NB4 (cell line): ENCODE data around the gene ZNF764.
"Not testable (repeated sequence)": the region's sequence is repeated elsewhere in the genome, so short reads cannot be mapped to it uniquely, and the experiment has no call there.

ENCODE experiments used
- DNase-seq: peaks from one replicate; pipeline ENCODE4 v3.0.0; 2010; ENCODE audit warnings: low read depth
- H3K4me3 ChIP-seq: one replicate; pipeline ENCODE4 v1.5.1; 2011; ENCODE audit warnings: mild to moderate bottlenecking, low read depth, low read length, moderate library complexity
- CTCF ChIP-seq: IDR thresholded peaks from one replicate; pipeline ENCODE4 v1.5.1; 2012; ENCODE audit warnings: low read depth, low read length
- MAX ChIP-seq: IDR thresholded peaks from 2 replicates; pipeline ENCODE4 v1.6.1; 2011; ENCODE audit warnings: low read depth, low read length
- MYC ChIP-seq: IDR thresholded peaks from 2 replicates; pipeline ENCODE4 v1.6.1; 2011; ENCODE audit warnings: low read depth, low read length
- POLR2A ChIP-seq: IDR thresholded peaks from 2 replicates; pipeline ENCODE4 v1.6.1; 2011; ENCODE audit warnings: mild to moderate bottlenecking; ENCODE audit not compliant: insufficient read length; ENCODE audit errors: extremely low read depth

ZNF764 gene

DNA sequence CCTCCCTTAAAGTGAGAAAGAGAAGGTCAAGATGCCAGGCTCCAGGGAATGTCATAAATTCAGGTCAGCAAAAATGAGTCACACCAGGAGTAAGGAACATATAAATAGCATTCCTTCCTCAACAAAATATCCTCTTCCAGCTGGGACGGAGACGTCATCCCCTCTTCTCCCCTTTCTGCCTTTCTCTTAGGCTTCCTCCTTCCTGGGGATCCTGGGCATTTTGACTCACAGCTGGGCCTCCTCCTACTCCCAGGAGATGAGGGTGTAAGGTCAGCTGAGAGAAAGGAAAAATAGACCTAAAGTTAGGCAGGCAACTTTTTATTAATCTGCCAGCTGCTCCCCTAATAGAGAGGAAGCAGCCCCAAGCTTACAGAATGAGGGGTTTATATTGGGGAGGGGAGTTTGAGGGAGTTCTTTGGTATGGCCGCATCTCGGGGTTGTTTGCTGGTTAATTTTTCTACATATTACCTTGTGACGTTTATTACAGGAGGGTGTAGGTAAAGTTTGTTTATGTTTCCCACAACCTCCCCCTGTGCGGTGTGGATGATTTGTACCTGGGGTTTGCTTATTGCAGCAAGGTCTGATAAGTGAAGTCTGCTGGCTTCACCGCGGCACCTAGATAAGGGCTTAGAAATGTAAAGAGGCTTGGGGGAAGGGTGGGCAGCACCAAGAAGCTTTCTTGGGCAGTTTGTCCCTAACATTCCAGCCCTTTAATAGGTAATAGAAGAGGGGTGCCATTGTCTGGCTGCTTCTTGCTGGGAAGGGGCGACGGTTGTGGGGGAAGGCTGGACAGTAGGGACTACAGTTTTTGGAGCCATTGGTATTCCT is 16.5 kb downstream of the ZNF764 start:
- TF ChIP-seq MYC = no peak
- no peak for TF ChIP-seq CTCF
- no peak for TF ChIP-seq MAX
- TF ChIP-seq POLR2A = no peak
- no peak overlapping the region for H3K4me3 ChIP-seq
- no peak for DNase-seq

DNA sequence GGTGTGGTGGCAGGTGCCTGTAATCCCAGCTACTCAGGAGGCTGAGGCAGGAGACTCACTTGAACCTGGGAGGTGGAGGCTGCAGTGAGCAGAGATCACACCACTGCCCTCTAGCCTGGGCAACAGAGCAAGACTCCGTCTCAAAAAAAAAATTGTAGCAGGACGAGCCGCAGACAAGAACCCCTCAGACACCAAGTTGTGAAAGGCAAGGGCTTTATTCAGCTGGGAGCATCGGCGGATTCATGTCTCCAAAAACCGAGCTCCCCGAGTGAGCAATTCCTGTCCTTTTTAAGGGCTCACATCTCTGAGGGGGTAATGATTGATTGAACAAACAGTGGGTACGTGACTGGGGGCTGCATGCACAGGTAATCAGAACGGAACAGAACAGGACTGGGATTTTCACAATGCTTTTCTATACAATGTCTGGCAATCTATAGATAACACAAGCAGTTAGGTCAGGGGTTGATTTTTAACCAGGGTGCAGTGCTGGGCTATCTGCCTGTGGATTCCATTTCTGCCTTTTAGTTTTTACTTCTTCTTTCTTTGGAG is 17.2 kb downstream of the ZNF764 start:
- H3K4me3 ChIP-seq, DNase-seq: not testable (repeated sequence)

DNA sequence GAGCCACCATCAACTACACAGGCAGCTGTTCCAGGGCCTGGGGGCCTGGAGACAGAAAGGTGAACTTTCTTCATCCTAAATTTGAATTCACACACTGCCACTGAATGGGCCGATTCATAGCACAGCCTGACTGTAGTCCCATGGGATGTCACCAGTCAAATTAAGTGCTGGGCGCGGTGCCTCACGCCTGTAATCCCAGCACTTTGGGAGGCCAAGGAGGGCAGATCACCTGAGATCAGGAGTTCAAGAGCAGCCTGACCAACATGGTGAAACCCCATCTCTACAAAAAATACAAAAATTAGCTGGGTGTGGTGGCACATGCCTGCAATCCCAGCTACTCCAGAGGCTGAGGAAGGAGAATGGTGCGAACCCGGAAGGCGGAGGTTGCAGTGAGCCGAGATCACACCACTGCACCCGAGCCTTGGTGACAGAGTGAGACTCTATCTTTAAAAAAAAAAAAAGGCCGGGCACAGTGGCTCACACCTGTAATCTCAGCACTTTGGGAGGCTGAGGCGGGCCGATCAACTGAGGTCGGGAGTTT is 18.1 kb downstream of the ZNF764 start:
- H3K4me3 ChIP-seq, DNase-seq: not testable (repeated sequence)

DNA sequence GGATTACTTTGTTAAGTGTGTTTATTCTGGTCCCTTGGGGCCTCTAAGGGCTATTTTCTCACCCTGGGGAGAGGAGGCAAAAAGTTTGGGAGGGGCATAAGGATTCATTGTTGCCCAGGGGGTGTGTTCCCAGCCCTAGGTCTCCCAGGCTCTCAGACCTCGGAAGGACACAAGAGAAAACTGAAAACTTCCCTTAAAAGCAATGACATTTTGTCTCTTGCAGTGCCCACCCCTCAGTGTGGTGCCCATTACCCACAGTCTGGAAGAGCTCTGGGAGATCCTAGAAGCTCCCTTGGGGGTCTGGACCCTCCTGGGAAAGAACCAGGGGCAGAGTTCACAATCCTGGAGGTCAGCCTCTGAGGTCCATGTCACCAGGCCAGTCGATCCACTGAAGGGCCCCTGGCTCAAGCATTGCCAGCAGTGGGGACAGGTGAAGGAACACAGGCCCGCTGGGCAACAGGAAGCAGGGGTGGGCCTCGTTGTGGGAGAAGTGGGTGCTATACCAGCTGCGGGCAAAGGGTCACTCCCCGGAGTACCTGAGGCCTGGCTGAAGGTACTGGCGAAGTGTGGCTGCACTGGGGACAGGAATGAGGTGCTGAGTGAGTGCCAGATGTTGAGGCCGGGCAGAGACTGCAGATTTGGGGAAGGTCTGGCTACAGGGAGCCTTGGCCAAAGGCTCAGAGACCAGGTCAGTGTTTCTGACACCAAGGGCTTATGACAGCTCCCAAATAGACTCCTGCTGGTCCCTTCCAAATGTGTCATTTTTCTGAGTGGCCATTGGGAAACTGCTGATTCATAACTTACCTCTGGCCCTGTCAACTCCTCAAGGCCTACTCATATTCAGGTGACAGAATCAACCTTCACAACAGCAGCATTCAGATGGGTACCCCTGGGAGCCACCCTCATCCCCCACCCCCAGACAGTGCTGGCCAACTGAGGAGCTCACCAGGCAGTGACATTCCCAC is 18.9 kb downstream of the ZNF764 start:
- H3K4me3 ChIP-seq = no peak overlapping the region
- TF ChIP-seq POLR2A (no peak), MYC (no peak), CTCF (no peak), MAX (no peak)
- no peak for DNase-seq

DNA sequence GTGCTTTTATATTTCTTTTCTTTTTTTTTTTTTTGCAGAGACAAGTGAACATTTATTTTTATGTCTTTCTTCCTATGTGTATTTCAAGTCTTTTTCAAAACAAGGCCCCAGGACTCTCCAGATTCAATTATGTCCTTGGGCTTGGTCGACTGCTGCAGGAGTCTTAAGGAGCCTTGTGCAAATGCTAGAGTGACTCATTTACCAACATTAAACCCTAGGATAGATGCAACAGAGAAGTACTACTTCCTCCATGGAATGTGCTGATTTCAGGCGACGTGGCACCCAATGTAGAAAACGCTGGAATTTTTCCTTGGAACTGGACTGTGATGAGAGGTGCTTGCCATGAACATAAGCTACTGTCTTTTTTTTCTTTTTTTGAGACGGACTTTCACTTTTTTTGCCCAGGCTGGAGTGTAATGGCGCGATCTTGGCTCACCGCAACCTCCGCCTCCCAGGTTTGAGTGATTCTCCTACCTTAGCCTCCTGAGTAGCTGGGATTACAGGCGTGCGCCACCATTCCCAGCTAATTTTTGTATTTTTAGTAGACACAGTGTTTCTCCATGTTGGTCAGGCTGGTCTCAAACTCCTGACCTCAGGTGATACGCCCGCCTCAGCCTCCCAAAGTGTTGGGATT is 21.7 kb downstream of the ZNF764 start:
- peak; percentile 64 for DNase-seq
- H3K4me3 ChIP-seq = peak overlapping the region; percentile 84

GRCh38 chr16:30535777-30536190 is 22.4 kb downstream of the ZNF764 start:
- peak overlapping the region; percentile 84 for H3K4me3 ChIP-seq
- TF ChIP-seq POLR2A (peak; percentile 33), MAX (peak; percentile 93), CTCF (peak; percentile 59), MYC (peak; percentile 94)
- DNase-seq = peak; percentile 87

DNA sequence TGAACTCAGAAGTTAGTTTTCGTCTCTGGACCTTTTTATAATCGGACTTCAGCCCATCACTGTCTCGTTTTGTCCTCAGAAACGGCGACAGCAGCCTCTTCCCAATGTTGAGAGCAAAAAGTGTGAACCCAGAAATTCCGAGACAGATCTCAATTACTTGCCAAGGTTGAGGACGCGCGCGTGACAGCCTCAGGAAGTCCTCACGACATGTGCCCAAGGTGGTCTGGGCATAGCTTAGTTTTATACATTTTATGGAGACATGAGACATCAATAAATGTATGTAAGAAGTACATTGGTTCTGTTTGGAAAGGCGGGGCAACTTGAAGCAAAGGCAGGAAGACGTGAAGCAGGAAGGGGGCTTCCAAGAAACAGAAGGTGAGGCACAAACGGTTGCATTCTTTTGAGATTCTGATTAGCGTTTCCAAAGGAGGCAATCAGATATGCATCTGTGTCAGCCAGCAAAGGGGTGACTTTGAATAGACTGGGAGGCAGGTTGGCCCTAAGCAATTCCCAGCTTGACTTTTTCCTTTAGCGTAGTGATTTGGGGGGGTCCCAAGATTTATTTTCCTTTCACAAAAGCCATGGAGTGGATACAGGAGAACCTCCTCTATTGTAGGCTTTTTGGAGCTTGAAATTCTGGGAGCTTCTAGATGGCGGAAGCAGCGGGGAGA is 22.9 kb downstream of the ZNF764 start:
- TF ChIP-seq CTCF = no peak
- TF ChIP-seq MYC = peak; percentile 80
- no peak for TF ChIP-seq POLR2A
- peak; percentile 69 for TF ChIP-seq MAX
- peak overlapping the region; percentile 84 for H3K4me3 ChIP-seq
- no peak for DNase-seq
